Activated naive CD8-positive, alpha-beta T cell treated with anti-CD3 and anti-CD28 coated beads for 36 hours (primary cell): ENCODE results near the gene TMEM132A. TPM values are rescaled to one million over a fixed set of nuclear protein-coding genes. Genes with fewer than 3 reads are reported as not detected.

ENCODE experiments used
- DNase-seq: peaks from one replicate; pipeline ENCODE4 v3.0.0; 2021
- H3K27ac Mint-ChIP-seq: one replicate; pipeline ENCODE4 v1.8.0; 2022; ENCODE audit warnings: mild to moderate bottlenecking, moderate library complexity, mixed read lengths
- H3K27me3 Mint-ChIP-seq: one replicate; pipeline ENCODE4 v1.8.0; 2022; ENCODE audit warnings: mild to moderate bottlenecking, mixed read lengths
- H3K36me3 Mint-ChIP-seq: one replicate; pipeline ENCODE4 v1.8.0; 2021; ENCODE audit warnings: mild to moderate bottlenecking, mixed read lengths
- H3K4me1 Mint-ChIP-seq: one replicate; pipeline ENCODE4 v1.8.0; 2021; ENCODE audit warnings: mixed read lengths
- H3K4me3 Mint-ChIP-seq: one replicate; pipeline ENCODE4 v1.8.0; 2022; ENCODE audit warnings: mild to moderate bottlenecking, moderate library complexity, mixed read lengths
- H3K9me3 Mint-ChIP-seq: one replicate; pipeline ENCODE4 v1.8.0; 2022; ENCODE audit warnings: mixed read lengths
- total RNA-seq, 2 experiments: library from RNA; stranded (reverse); gene quantifications; one replicate each; pipeline ENCODE4 v1.2.3, GENCODE V29; 2021

TMEM132A gene
- total RNA-seq, 2 experiments from 2014 or later = 1.3 to 1.4 TPM

DNA sequence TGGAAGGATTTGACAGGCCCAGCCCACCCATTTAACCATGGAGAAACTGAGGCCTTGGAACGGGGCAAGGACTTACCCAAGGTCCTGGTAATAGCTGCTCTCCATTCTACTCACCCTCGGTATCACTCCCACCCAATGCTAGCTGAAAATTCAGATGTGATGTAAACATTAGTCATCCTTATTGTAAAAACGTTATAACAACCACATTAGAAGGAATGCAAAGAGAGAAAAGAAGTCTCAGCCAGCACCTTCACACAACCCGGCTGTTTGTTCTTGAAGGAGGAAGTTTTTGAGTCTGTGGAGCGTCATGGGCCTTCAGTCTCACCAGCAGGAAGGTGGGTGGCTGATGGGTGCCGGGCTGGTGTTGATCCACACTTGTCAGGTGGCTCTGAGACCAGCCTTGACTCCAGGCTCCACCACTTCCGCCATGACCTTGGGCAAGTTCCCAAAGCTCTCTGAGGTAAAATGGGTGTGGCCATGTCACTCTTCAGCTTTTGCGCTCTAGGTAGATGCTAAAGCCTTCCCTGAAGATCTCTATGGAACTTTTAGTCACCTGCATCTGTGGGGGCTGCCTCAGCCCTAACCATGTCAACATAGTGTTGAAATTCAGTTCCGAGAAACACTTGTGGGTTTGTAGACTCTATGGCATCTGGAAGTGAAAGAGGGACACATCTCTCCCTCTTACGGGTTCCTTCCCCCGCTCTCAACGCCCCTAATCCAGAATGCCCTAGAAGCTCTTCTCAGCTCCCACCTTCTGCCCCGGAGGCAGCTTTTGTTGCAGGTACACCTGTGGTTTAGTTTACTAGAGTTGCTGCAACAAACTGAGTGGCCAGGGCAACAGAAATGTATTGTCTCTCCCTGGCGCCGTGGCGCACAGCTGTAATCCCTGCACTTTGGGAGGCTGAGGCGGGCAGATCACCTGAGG lies 62.0 kb downstream of the TMEM132A start:
- Mint-ChIP-seq H3K4me1 (peaks cover 92% of the 10 kb centered on the region), H3K9me3 (no peaks in the 10 kb centered on the region), H3K4me3 (peak overlapping the region; percentile 75), H3K36me3 (peaks cover 68% of the 10 kb centered on the region), H3K27ac (peak overlapping the region; percentile 93), H3K27me3 (no peaks in the 10 kb centered on the region)
- DNase-seq = peak; percentile 93

Other genes with a start within 250 kb of the TMEM132A start
- not detected for gene MS4A8, start 224.8 kb upstream of the TMEM132A start, total RNA-seq
- not detected for gene MS4A18, start 199.7 kb upstream of the TMEM132A start, total RNA-seq
- gene MS4A15, start 167.6 kb upstream of the TMEM132A start, total RNA-seq = not detected
- gene MS4A10, start 139.1 kb upstream of the TMEM132A start, total RNA-seq = not detected
- 10 to 100 TPM; 94.4 to 96.3 TPM for gene CCDC86, start 82.3 kb upstream of the TMEM132A start, total RNA-seq
- under 1 TPM; 0.12 to 0.16 TPM for gene PTGDR2, start 68.5 kb upstream of the TMEM132A start, total RNA-seq
- gene ZP1, start 56.9 kb upstream of the TMEM132A start, total RNA-seq = not detected
- gene PRPF19, start 17.9 kb upstream of the TMEM132A start, total RNA-seq = 100 to 1,000 TPM; 209 to 213 TPM
- 100 to 1,000 TPM; 109 to 113 TPM for gene TMEM109, start 10.3 kb upstream of the TMEM132A start, total RNA-seq
- gene SLC15A3, start 27.7 kb downstream of the TMEM132A start, total RNA-seq = 1 to 10 TPM; 6.3 to 6.9 TPM
- 100 to 1,000 TPM; 167 to 169 TPM for gene CD6, start 47.2 kb downstream of the TMEM132A start, total RNA-seq
- gene CD5, start 178.0 kb downstream of the TMEM132A start, total RNA-seq = 100 to 1,000 TPM; 196 to 197 TPM
- gene VPS37C, start 237.0 kb downstream of the TMEM132A start, total RNA-seq = 1 to 10 TPM; 8.1 to 8.8 TPM